CD4-positive, alpha-beta T cell treated with Interleukin-21 for 1 hour (primary cell): Measurements from ENCODE around the gene POLE.

ENCODE experiments used
- DNase-seq: peaks from one replicate; pipeline ENCODE4 v3.0.0-alpha.2; 2020

The POLE gene

DNA sequence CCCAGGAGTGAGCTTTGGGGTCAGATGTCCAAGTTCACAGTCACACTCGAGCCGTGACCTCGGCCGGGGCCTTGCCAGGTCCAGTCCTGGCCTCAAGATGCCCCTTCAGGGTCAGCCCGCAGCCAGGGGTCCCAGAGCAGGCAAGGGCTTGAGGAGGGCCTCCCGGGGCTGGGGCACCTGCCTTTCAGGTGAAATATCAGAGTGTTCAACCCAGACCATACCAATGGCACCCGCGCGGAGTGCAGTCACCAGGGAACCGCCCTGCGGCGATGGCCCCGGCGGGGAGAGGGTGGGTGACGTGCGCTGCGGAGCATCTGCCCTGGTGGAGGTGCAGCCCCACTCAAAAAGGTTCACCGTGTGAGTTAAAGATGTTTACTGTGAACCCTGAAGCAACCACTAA is 93.6 kb downstream of the POLE start:
- no peak for DNase-seq

DNA sequence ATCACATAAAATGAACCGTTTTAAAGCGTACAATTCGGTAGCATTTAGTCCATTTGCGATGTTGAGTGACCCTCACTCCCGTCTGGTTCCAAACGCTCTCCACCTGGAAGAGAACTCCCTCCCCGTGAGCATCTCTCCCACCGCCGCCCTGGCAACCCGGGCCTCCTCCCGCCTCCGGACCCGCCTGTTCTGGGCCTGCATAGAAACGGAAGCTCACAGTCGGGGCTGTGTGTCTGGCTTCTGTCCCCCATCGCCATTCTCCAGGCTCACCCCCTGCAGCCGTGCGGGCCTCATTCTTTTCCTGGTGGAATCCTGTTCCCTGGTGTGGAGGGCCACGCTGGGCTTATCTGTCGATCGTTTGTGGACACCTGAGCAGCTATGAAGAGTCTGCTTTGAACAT is 94.1 kb downstream of the POLE start:
- no peak for DNase-seq

DNA sequence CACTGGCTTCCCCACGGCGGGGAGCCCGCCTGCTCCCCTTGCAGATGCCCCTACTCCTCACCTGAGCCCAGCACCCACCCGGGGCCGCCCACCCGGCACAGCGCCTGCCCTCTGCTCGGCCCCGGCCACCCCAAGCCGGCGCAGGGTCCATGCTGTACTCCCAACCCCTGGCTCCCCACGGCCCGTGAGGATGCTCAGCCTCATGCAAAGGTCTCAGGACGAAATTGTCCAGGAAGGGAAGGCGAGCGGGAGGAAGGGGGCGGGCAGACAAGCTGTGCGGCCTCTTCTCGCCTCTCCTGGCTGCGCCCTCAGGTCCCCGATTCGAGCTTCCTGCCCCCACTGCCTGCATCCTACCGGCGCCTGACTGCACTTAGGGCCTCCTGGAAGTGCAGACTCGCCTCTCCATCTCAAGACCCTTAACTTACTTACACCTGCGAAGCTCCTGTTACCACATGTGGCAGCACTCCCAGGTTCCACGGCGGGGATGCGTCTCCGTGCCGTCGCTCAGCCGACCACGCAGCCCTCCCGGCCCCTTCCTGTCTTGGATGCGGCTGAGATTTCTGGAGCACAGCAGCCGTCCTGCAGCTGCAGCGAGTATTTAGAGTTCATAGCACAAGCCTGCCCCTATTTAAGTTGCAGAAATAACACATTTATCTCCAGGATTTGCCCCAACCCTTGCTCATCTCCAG is 94.7 kb downstream of the POLE start:
- DNase-seq: no peak

DNA sequence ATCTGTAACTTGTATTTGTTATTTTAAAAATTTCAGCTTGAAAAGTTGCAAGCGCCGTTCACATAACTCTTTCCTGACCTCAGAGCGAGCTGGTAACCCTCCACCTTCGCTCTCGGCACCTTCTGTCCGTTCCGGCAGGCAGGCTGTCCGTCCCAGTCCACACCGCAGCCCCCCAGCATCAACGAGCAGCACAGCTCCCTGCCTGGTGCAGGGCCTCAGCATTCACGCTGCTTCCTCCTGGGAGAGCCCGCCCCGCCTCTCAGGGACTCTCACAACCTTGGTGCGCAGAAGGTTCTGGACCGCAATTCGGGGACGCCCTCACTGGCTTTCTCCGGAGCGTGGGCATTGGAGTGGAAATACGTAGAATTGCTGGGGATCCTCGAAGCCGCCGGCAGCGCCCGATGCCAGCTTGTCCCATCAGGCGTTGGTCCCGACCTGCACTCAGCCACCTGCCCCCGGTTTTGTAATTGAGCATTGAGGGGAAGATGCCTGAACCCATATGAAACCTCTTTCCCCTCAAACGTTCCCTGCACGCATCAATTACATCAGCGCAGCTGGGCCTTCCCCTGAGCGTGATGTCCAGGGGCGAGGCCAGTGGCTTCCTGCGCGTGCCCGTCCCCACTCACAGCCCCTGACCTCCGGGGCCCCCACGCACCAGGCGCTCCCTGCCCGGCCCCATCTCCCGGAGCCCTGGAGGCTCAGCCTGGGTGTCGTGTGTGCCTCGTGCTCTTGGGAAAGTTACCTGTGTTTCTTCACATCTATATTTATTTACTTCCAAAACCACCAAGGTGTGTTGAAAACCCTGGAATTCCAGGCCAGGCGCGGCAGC is 95.8 kb downstream of the POLE start:
- no peak for DNase-seq

DNA sequence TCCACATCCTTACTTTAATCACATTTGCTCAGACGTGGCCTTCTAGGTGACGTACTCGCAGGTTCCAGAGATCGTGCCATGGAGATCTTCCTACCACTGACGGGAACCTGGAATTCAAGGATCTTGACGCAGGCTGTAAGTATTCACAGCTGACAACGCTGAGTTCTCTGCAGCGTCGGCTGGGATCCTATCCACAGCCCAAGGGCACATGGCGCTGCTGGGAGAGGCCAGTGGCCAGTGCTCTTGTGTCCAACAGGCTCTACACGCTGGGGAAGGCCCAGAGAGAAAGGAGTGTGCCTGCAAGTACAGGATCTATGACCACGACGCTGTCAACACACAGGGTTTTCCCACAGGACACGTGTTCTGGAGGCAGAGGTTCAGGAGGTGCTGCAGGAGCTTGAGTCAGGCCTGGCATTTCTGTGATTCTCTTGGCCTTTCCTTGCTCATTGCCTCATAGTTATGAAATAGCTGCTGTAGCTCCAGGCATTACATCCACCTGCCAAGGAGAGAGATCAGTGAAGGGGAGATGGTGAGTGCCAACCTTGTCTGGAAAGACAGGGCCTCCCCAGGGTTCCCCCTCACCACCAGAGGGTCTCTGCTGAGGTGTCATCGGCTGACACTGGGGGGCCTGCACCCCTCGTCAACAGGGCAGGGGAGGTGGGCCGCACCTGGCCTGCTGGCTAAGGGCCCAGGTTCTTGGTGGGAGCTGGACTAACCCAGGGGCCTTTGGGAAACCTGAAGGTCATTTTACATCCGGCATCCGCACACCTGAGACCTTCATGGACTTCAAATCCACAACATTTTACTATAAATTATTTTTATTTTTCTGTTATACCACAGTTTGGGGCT is 98.1 kb downstream of the POLE start:
- DNase-seq: no peak

DNA sequence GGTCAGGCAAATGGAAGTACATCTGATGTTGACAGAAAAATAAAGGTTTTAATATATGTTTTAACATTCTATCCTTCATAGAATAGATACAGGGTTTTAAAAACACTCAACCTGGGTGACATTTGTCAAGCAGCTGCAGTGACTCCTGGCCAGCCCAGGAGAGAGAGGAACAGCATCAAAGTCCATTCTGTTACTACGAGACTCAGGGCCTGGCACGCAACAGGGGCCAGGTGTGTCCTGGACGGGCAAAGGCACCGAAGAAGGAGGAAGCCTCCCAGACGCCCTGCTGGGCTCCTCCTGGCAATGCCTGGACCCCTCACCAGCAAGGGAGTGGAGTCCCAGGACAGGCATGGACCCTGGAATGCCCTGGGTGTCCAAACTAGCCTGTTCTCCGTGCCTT is 98.8 kb downstream of the POLE start:
- DNase-seq: no peak

DNA sequence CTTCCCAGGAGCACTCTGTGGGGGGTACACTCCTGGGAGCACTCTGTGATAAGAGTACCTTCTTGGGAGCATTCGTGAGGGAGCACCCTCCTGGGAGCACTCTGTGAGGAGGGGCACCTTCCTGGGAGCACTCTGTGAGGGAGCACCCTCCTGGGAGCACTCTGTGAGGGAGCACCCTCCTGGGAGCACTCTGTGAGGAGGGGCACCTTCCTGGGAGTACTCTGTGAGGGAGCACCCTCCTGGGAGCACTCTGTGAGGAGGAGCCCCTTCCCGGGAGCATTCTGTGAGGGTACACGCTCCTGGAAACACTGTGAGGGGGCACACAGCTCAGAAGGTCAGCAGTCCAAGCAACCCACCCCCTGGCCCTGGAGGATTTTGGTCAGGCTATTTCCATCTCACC is 99.4 kb downstream of the POLE start:
- DNase-seq: no peak

DNA sequence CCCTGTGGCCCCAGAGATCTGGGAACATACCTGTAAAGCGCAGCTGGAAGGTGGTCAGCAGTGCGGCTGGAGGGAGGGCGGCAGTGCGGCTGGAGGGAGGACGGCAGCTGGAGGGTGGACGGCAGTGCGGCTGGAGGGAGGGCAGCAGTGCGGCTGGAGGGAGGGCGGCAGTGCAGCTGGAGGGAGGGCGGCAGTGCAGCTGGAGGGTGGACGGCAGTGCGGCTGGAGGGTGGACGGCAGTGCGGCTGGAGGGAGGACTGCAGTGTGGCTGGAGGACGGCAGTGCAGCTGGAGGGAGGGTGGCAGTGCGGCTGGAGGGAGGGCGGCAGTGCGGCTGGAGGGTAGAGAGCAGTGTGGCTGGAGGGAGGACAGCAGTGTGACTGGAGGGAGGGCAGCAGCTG is 100.2 kb downstream of the POLE start:
- DNase-seq: no peak

DNA sequence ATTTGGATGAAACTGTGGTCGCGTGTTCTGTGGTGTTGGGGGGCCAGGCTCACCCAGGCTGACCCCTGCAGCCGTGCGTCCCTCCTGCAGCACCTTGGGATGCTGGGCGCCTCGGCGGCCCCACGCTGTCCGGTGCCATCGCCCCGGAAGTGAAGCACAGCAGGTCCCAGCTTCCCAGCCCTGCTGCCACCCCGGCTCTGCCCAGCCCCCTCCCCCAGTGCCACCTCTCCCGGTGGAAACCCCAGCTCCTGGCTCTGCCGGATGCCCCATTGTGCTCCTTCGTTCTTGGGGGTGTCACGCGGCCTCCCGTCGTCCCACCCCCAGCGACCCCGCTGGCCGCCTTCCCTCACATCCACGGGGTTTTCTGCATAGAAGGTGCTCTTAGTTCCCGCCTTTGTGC is 102.0 kb downstream of the POLE start:
- no peak for DNase-seq

DNA sequence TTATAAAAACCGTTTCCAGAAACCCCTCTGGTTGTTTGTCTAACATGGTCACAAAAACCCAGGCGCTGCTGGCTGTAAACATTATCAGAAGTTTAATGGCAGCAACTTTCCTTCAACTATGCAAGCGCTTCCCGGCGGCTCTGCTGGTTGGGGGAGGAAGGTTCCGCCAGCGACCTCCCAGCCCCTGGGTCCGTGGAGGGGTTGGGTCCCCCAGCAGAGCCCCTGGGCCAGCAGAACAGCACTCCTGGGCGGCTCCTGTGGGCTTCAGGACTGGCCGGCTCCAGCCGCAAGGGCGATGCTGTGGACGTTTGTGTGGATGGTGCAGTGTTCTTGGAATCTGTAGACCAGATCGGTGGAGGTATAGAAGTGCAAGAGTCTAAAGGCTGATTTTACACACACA is 102.7 kb downstream of the POLE start:
- no peak for DNase-seq

DNA sequence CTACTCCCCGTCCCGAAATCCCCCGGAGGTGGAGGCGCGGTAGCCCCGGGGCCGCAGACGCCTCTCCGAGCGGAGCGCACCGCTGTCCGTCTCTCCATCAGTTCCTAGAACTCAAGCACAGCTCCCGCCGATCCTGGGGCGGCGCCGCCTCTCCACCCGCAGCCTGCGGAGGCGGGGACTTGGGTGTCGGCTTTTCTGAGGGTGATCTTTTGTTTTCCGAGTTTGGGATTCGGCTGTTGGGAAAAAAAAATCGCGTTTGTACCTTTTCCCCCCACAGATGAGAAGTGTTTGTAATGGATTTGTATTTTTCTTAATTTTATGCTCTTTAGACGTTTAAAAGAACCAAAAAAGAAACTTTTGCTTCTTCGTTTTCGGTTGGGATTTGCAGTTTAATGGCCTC is 103.4 kb downstream of the POLE start:
- no peak for DNase-seq

DNA sequence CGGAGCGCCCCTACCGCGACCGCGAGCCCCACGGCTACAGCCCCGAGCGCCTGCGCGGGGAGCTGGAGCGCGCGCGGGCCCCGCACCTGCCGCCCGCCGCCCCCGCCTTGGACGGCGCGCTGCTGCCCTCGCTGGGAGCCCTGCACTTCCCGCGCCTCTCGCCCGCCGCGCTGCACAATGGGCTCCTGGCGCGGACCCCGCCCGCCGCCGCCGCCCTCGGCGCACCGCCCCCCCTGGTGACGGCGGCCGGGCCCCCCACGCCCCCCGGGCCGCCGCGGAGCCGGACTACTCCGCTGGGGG is 103.8 kb downstream of the POLE start:
- DNase-seq: no peak

DNA sequence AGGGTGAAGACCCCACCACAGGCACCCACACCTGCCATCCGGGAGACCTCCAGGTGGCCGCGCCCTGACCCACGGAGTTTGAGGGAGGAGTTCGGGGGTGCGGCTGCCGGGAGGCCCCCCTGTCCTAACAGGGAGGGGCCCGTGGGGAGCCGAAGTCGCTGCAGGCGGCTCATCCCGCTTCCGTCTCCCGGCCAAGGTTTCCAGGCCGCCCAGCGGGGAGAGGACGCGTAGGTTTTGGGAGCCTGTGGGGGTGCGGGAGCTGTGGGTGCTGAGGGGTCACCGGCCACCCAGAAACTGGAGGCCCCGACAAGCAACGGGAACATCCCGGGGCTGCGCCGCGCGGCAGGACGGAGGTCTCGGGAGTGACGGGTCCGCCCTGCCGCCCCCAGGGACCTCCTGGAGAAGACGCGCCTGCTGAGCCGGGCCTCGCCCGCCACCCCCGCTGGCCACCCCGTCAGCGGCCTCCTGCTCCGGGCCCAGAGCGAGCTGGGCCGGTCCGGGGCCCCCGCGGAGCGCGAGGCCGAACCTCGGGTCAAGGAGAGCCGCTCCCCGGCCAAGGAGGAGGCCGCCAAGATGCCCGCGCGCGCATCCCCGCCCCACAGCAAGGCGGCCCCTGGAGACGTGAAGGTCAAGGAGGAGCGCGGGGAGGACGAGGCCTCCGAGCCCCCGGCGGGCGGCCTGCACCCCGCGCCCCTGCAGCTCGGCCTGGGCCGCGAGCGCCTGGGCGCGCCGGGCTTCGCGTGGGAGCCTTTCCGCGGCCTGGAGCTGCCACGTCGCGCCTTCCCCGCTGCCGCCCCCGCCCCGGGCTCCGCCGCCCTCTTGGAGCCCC is 104.3 kb downstream of the POLE start:
- no peak for DNase-seq

DNA sequence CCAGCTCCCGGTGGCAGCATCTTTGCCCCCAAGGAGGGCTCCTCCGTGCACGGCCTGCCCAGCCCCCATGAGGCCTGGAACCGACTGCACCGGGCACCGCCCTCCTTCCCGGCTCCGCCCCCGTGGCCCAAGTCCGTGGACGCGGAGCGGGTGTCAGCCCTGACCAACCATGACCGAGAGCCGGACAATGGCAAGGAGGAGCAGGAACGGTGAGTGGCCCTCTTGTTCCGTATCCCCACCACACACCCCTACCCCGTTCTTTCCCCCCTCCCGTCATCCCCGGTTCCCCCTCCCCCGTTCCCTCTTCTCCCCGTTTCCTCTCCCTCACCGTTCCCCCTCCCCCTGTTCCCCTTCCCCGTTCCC is 105.1 kb downstream of the POLE start:
- DNase-seq: no peak

DNA sequence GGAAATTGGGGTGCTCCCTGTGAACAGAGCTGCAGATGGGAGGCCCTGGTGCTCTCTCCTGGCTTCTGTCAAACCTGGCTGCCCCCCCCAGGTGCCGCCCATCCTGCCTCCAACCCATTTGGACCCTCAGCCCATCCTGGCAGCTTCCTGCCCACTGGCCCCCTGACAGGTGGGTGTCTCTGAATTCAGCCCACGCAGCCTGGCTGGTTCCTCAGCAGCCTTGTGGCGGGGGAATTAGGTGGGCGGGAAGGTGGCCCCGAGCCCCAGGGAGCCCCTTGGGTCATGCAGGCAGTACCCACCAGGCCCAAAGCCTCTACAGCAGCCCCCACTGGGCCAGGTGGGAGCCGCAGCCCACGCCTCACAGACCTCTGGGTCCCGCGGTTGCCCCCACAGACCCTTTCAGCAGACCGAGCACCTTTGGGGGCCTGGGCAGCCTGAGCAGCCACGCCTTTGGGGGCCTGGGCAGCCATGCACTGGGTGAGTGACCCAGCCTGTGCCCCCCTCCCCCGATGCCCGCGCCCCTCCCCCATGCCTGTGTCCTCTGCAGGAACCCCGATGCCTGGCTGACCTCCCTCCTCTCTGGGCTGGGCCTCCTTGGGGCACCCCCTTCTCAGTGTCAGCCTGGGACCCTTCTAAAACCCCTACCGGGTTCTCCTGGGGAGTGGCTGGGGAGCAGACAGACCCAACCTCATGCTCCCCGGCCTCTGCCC is 105.6 kb downstream of the POLE start:
- DNase-seq: no peak

DNA sequence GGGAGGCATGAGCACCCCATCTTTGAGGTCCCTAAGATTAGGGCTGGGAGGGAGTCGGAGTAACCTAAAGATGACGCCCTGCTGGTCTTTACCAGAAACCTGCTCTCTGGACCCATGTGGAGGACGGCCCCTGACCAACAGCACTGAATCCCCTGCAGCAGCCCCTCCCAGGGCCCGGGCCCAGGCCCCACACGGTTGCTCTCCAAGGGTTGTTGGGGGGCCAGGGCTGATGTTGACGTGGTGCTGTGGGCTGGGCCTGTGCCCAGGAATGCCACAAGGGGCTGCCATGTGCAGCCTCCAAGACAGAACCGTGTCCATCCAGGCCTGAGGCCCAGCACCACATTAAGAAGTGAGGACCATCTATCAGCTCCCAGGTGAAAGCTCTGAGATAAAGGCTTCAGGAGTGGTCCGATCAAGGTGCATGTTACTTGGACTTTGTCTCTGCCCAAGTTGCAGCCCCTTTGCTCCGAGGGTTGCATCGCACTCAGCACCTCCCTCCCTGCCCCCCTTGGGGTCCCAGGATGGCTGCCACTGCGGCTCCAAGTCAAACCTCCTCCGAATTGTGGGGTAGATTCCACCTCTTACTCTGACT is 106.3 kb downstream of the POLE start:
- DNase-seq: no peak

DNA sequence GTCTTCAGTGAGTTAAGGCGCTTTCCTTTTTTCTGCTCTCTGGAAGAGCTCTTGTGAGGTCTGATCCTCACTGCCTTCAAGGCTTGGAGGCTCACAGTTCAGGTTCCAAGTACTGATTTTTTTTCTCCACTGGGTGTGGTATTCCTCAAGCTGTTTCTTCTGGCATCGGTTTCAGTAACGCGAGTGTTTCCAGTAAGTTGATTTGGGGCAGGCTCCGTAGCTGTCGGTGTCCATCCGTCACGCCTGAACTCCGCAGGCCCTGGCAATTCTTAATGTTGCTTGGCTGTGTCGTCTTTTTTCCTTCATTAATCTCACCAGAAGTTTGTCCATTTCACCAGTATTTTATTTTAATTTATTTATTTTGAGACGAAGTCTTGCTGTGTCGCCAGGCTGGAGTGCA is 107.4 kb downstream of the POLE start:
- no peak for DNase-seq

DNA sequence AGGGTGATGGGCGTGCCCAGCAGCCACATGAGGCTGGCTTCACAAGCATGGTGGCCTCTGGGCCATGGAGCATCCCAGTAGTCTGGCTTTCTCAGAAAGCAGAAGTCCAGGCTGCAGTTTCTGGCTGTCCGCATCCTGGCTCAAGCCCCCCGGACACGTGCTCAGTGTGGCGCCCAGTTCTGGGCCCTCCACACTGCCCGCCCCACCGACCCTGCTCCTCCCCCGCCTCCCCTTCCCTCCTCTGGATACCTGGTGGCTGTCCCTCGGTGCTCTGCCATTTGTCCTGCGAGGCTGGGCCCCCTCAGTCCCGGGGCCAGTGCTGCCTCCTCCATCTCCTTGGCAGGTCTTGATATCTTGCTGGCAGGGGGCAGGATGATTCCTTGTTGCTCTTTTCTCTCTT is 108.3 kb downstream of the POLE start:
- DNase-seq: no peak

DNA sequence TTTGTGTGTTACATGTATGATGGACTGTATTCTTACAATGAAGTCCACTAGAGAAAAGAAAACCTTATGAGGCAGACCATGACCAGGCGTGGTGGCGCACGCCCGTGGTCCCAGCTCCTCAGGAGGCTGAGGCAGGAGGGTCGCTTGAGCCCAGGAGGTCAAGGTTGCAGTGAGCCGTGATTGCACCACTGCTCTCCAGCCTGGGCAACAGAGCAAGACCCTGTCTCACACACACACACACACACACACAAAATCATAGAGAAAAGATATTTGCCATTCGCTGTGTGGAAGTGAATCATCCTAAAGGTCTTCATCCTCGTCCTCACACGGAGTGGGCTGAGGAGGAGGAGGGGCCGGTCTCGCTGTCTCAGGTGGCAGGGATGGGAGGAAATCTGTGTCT is 109.0 kb downstream of the POLE start:
- no peak for DNase-seq

DNA sequence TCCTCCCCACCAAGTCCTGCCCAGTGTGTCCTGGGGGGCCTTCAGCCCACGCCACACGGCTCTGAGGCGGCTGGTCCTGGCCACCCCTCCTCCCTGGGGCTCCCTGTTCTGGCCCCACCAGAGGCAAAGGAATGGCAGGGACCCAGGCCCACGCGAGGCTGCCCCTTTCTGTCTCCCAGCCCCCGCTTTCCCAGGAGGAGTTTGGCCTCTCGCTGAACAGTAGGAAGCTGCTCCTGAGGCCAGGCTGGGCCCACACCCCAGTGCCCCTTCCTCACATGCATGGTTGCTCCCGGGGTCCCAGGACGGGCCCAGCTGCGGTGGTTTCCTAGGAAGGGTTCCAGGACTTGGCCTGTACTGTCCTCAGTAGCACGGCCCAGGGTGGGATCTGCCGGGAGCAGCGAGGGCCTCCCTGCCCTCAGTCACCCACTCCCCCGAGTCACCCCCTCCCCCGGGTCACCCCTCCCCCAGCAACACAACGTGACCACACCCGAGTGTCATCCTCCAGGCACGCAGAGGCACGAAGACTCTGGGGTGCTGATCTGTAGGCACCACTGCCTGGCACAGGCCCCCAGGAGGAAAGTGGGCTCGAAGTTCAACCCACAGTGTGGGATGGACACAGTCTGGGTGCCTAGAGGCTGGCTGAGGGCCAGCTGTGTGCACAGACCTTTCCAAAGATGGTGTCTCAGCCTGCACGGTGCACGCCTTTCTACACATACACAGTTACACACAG is 109.8 kb downstream of the POLE start:
- no peak for DNase-seq

DNA sequence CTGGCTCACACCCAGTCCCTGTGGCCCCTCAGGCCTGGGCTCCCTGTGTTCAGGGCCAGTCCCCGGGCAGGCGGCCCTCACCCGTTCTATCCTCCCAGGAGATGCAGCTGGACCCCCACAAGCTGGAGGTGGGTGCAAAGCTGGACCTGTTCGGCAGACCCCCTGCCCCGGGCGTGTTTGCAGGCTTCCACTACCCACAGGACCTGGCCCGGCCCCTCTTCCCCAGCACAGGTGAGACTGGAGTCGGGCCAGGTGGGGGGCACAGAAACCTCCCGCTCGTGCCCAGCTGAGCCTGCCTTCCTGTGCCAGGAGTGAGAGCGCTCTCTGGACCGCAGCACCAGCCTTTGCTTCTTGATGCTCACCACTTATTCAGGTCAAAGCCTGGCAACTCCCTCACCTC is 110.4 kb downstream of the POLE start:
- DNase-seq: no peak
